ENCODE data around the gene GRID1. TPM values are rescaled to one million over a fixed set of nuclear protein-coding genes. Genes with fewer than 3 reads are reported as not detected.
A peak's percentile ranks its signal among the peaks of the same experiment; 100 is the strongest.

Gene GRID1
- polyA plus RNA-seq, 3 donors, result 1.6 to 2.2 (median 1.7) TPM

GRCh38 chr10:85826377-85826776 is 540.2 kb downstream of the GRID1 start:
- DNase-seq, result no peak

DNA sequence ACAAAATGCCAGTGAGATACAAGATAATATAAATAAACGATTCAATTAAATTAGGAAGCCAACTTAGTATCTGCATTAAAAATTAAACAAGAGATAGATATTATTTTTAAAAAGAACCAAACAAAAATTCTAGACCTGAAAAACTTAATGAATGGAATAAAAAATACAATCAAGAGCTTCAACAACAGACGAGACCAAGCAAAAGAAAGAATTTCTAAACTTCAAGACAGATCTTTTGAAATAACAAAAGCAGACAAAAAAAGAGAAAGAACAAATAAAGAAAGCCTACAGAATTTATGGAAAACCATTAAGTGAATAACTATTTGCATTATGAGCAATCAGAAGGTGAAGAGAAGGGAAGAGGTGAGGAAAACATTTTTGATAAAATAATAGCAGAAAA is 555.2 kb downstream of the GRID1 start:
- no peak for DNase-seq

DNA sequence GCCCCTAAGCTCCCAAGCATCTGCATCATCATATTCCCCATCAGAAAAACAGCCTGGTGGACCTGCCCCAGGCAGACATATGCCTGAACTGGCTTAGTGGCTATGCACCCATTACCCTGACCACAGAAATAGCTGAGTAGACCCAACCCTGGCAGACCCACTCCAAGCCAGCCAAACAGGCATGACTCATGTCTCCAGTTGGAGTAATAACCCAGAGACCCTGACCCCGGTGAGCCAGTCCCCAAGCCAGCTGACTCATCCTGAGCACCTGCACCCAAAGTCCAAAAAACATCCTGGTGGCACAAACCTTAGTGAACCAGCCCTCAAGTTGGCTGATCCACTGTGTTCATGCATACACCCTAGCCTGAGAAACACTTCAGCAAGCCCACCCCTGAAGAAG is 555.9 kb downstream of the GRID1 start:
- no peak for DNase-seq

DNA sequence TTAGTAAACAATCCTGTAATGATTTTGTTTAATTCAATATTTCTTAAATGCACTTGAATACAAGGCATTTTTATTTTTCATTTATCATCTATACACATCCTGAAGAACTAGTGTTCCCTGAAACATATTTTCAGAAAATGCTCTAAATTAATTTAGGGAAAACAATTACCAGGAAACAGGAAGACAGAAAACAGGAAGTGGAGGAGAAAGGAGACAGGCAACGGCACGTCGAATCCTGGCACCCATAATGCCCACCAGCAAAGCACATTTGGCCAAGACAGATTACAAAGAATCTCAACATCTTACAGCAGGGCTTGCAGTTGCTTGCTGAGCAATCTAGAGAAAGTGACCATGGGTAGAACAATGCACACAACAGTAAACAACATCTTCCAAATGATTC is 571.1 kb downstream of the GRID1 start:
- no peak for DNase-seq

GRCh38 chr10:85794553-85794952 is 572.0 kb downstream of the GRID1 start:
- no peak for DNase-seq

DNA sequence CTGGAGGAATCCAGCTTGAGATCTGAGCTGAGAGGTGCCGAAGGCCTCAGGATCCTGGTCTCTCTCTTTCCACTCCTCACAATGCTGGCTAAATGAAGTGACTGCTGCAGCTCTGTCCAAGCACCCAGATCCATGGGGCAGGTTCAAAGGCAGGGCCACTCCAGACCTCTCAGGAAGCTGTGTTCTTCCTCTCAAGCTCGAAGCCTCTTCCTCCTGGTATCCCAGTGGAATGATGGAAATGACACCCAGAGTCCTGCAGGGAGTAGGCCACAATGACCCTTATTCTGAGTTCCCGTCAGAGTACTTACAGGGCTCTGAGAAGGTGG is 574.1 kb downstream of the GRID1 start:
- DNase-seq, result no peak

DNA sequence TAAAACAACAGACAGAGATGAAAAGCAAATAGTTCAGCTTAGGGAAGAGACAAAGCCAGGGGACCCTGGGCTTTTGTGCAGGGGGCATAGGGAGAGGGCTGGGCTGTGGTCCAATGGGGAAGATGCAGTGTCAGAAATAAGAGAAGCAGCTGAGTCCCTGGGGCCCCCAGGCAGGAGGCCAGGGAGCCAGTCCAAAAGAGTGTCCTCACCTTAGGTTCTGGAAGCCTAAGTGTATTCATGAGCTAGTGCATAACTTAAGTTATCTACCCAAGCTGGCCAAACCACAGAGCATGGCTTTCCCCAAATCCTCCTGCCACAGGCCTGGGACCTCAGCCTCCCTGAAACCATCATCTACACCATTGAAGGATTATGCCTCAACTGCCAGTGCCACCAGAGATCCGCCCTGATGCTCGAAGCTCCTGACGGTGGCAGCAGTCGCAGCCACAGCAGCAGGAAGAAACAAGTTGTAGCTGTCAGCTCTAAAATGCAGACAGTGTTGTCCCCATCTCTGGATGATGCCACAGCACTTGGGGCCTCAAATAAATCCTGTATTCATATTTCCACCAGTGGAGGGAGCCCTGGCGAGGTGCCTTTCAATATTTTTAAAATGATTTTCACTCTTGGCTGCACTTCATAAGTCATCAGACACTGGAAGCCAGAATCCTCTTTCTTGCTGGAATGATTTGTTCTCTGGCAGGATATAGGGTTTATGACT is 574.6 kb downstream of the GRID1 start:
- DNase-seq, result no peak

- DNase-seq, result no peak
These were observed 576.4 kb downstream of the GRID1 start for GRCh38 chr10:85789982-85790789.

DNA sequence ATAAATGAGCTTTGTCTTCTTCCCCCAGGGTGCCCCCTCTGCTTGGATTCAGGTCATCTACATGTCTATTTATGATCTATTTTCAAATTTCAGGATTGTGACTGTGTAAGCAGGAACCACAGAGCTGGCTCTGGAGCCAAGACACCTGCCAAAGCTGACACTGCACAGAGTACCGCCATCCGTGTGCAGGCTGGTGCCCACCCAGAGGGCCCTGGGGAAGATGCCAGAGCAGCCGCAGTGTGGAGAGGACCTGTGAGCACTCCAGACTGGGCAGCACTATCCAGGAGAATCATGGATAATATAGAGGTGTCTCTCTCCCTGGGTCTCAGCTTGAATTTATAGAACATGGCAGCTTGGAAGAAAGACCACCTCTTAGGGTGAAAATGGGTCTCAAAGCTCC is 577.5 kb downstream of the GRID1 start:
- no peak for DNase-seq

GRCh38 chr10:85788570-85788969 is 578.0 kb downstream of the GRID1 start:
- no peak for DNase-seq

DNA sequence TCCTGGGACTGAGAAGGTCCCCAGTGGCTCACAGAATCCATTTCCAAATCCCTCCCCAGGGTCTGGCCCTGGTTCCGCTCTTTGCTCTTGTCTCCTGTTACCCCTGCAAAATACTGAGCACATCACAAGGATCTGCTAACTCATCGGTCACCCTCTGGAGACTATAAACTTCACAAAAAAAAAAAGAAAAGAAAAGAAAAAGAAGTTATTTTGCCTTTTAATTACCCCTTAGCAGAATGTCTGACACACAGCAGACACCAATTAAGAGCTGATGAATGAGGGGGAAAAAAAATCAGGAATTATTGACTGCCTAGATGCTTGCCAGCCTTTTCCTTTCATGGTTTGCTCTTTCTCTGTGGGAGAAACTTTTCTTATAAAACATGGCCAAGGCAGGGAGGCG is 578.7 kb downstream of the GRID1 start:
- DNase-seq, result peak; percentile 16

GRCh38 chr10:85787393-85787792 is 579.2 kb downstream of the GRID1 start:
- no peak for DNase-seq

DNA sequence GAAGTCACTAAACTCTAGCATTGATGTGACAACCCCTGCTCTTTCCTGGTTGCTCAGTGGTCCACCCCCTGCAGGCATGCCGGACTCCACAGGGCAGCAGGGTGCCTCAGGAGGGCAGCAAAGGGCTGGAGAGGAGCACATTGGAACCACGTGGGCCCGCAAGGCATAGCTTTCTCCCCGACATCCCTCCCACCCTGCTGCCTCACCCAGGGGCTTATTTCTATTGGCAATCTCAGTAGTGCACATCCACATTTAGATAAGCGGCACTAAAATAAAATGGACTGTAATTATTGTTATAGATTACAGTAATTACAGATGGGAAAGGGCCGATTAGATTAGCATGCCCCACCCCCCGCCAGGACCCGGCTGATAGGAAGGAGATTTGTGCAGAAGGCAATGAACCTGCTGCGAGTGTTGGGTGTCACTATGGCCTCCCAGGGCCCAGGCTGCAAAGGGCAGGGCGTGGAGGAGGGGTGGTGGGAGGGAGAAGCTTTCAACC is 580.1 kb downstream of the GRID1 start:
- DNase-seq, result no peak

- no peak for DNase-seq
These were observed 581.8 kb downstream of the GRID1 start for GRCh38 chr10:85784792-85785191.

DNA sequence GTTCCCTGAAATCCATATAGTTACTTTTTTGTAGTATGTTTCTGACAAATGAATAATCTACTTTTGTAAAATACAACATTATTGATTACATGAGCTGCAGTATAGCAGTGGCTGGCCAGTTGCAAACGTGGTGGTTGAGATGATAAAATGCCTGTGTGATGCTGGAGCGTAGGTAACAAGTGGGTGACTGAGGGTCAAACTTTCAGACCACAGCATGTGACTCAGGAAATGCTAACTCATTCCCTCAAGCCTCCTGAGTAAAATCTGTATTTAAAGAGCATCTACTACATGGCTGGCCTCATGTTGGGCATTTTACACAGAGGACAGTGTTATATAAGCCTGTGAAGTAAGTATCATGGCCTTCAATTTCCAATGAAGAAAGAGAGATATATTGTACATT is 585.2 kb downstream of the GRID1 start:
- DNase-seq, result no peak

DNA sequence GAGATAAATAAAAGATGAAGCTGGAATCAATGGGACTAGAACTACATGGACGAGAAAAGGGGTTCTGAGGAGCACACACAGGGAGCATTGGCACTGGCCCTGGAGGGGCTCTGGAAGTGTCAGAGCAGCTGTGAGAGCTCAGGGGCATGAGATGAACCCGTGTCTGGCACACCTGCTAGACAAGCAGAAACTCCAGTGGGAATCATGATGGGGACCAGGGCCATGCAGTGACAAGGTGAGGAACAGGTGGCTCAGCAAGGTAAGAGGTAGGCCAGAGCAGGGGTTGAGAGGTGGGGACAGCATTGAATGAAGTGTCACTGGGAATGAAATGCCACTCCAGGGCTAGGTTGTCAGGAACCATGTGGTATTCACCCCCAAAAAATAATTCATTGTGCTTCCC is 588.5 kb downstream of the GRID1 start:
- DNase-seq, result no peak

GRCh38 chr10:85767891-85768290 is 598.7 kb downstream of the GRID1 start:
- DNase-seq, result no peak

GRCh38 chr10:85764108-85764507 is 602.5 kb downstream of the GRID1 start:
- no peak for DNase-seq

- DNase-seq, result no peak
These were observed 604.6 kb downstream of the GRID1 start for GRCh38 chr10:85761906-85762445.

DNA sequence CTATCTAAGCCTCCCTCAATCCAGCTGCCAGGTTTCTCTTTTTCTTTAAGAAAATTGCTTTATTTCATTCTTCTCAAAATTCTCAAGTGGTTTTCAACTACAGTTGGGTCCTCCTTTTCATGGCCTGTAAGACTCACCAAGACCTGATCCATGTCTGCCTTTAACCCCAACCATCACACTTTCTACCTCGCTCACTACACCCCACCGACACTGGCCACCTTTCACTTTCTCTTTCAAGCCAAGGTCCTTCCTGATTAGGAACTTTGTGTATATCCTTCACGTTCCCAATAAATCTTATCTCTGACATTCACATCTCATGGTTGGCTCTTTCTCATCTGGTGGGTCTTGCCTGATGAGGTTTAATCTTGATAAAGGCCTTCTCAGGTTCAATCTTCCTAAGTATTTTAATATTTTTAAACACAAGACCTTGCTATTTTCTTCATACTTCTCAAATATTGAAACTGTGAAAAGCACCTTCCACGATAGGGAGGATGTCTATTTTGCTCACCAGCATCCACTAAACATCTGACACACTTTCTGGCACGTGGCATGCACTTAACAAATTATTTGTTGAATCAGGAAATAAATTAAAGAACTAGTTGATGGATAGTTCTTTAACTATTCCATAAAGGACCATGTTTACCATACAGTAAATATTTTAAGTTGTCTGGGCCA is 624.8 kb downstream of the GRID1 start:
- DNase-seq, result no peak

GRCh38 chr10:85735997-85736396 is 630.6 kb downstream of the GRID1 start:
- no peak for DNase-seq

DNA sequence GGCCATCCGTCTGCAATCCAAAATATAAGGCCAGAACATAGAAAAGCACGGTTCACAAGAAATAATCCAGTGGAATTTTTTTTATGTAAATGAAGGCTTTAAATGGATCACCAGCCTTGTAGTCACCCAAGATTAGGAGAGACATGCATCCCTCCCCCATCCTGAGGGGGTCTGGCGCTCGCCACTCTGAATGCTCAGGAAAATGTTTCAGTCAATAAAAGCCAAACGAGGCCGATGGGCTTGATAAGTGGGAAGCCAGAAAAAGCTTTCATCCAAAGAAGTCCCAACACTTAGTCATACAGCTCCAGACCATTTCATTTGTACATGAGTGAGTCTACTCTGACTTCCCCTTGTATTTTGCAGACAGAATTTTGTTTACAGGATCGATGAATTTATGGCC is 631.8 kb downstream of the GRID1 start:
- no peak for DNase-seq

DNA sequence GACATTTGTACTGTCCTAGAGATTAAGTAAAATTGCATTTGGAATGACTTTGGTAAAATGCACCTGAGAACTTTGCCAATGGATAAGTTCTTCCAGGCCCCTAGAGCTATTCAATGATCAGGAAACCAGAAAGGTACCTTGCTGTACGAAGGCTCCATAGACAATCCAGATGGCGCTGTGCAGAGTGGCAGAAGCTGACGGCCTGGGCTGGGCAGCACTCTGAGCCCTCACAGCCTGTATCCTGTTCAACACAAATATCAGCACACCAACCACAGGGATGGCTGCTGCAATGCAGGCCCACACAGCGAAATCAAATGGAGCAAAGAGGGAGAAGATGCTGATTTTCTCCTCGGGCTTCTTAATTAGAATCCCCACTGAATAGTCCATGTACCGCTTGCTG is 642.4 kb downstream of the GRID1 start:
- DNase-seq, result no peak

Data from renal pelvis (tissue), 4 donors.